Measurements from ENCODE around the gene MYO15B. TPM values are rescaled to one million over a fixed set of nuclear protein-coding genes. Genes with fewer than 3 reads are reported as not detected.

Gene MYO15B
- total and polyA plus RNA-seq, 2 of the 13 experiments (the other 11 are each of a cell fraction or from before 2014, with no cell fraction given): 2.8 to 8.1 TPM

DNA sequence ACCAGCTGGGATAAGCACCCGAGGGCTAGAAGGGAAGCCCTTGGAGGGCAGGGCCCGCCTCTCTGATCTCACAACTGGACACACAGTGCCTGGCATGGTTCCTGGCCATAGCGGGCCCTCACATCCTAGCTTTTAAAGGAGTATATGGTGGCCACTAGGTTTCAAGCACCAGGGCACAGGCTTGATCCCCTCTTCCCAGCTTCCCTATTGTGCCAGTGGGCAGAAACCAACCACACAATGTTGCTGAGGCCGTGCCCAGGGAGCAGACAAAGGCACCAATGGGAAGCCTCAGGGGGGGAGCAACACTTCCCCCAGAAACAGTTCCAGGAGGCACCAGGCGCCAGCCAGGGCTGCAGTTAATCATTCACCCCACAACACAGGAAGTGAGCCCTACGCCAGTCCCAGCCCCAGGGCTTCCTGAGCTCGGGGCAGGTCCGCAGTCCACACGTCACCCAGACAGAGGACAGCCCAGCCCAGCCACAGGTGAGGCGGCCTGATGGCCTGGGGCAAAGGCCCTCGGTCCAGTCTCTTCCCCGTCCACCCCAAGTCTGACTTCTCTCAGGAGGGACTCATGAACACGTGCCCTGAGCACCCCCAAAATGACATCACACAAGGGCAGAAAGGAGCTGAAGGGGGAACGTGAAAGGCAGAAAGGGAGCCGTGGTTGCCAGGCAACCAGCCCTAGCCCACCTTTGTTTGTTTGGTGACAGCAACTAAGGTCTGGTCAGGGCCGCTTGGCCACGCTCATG, 58.5 kb downstream of the MYO15B start (continued):
- TF ChIP-seq, protein P1, sequence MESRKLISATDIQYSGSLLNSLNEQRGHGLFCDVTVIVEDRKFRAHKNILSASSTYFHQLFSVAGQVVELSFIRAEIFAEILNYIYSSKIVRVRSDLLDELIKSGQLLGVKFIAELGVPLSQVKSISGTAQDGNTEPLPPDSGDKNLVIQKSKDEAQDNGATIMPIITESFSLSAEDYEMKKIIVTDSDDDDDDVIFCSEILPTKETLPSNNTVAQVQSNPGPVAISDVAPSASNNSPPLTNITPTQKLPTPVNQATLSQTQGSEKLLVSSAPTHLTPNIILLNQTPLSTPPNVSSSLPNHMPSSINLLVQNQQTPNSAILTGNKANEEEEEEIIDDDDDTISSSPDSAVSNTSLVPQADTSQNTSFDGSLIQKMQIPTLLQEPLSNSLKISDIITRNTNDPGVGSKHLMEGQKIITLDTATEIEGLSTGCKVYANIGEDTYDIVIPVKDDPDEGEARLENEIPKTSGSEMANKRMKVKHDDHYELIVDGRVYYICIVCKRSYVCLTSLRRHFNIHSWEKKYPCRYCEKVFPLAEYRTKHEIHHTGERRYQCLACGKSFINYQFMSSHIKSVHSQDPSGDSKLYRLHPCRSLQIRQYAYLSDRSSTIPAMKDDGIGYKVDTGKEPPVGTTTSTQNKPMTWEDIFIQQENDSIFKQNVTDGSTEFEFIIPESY (CRISPR knock-in tag; IDR thresholded peaks at IDR 0.05): peak; percentile 0; the same call in 1 of the 2 replicates
- TF ChIP-seq KDM5B (CRISPR knock-in tag; IDR thresholded peaks at IDR 0.05; ENCODE audit: borderline replicate concordance) (peak; percentile 88), ZFYVE20 (CRISPR knock-in tag; IDR thresholded peaks at IDR 0.05; ENCODE audit: borderline replicate concordance, low read depth) (no peak), ZNF263 (CRISPR knock-in tag; IDR thresholded peaks at IDR 0.05) (no peak), PRPF4 (IDR thresholded peaks at IDR 0.05; ENCODE audit: low read depth, low read length, poor library complexity, severe bottlenecking) (no peak), ZFP62 (CRISPR knock-in tag; IDR thresholded peaks at IDR 0.05) (no peak), NFIC (IDR thresholded peaks at IDR 0.05; ENCODE audit: low read length) (no peak), ZNF589 (CRISPR knock-in tag; conservative IDR thresholded peaks at IDR 0.05) (no peak), JDP2 (CRISPR knock-in tag; IDR thresholded peaks at IDR 0.05; ENCODE audit: borderline replicate concordance) (no peak), SAP130 (CRISPR knock-in tag; IDR thresholded peaks at IDR 0.05; ENCODE audit: low read depth) (peak; percentile 98), KLF13 (CRISPR knock-in tag; IDR thresholded peaks at IDR 0.05) (0 out of 2 replicates have a peak, but pooled peaks have one; percentile 79), ZNF331 (CRISPR knock-in tag; IDR thresholded peaks at IDR 0.05) (peak; percentile 39; the same call in 1 of the 2 replicates), ZNF501 (CRISPR knock-in tag; IDR thresholded peaks at IDR 0.05) (peak; percentile 59), KMT2B (CRISPR knock-in tag; IDR thresholded peaks at IDR 0.05) (peak; percentile 55; the same call in 1 of the 2 replicates), NFKBIZ (CRISPR knock-in tag; IDR thresholded peaks at IDR 0.05) (no peak), SALL2 (CRISPR knock-in tag; IDR thresholded peaks at IDR 0.05) (peak; percentile 88), ZSCAN31 (CRISPR knock-in tag; IDR thresholded peaks at IDR 0.05; ENCODE audit: low read depth) (peak; percentile 73), ZFP36L1 (CRISPR knock-in tag; IDR thresholded peaks at IDR 0.05) (no peak), ETV5 (CRISPR knock-in tag; IDR thresholded peaks at IDR 0.05; ENCODE audit: borderline replicate concordance) (peak; percentile 83; the same call in 1 of the 2 replicates)
- TF ChIP-seq, protein P2, sequence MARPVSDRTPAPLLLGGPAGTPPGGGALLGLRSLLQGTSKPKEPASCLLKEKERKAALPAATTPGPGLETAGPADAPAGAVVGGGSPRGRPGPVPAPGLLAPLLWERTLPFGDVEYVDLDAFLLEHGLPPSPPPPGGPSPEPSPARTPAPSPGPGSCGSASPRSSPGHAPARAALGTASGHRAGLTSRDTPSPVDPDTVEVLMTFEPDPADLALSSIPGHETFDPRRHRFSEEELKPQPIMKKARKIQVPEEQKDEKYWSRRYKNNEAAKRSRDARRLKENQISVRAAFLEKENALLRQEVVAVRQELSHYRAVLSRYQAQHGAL (CRISPR knock-in tag; IDR thresholded peaks at IDR 0.05; ENCODE audit: not compliant biosample characterization): peak; percentile 27
- TF ChIP-seq, protein P3, sequence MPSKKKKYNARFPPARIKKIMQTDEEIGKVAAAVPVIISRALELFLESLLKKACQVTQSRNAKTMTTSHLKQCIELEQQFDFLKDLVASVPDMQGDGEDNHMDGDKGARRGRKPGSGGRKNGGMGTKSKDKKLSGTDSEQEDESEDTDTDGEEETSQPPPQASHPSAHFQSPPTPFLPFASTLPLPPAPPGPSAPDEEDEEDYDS (CRISPR knock-in tag; IDR thresholded peaks at IDR 0.05): peak; percentile 84
- TF ChIP-seq, protein P4, sequence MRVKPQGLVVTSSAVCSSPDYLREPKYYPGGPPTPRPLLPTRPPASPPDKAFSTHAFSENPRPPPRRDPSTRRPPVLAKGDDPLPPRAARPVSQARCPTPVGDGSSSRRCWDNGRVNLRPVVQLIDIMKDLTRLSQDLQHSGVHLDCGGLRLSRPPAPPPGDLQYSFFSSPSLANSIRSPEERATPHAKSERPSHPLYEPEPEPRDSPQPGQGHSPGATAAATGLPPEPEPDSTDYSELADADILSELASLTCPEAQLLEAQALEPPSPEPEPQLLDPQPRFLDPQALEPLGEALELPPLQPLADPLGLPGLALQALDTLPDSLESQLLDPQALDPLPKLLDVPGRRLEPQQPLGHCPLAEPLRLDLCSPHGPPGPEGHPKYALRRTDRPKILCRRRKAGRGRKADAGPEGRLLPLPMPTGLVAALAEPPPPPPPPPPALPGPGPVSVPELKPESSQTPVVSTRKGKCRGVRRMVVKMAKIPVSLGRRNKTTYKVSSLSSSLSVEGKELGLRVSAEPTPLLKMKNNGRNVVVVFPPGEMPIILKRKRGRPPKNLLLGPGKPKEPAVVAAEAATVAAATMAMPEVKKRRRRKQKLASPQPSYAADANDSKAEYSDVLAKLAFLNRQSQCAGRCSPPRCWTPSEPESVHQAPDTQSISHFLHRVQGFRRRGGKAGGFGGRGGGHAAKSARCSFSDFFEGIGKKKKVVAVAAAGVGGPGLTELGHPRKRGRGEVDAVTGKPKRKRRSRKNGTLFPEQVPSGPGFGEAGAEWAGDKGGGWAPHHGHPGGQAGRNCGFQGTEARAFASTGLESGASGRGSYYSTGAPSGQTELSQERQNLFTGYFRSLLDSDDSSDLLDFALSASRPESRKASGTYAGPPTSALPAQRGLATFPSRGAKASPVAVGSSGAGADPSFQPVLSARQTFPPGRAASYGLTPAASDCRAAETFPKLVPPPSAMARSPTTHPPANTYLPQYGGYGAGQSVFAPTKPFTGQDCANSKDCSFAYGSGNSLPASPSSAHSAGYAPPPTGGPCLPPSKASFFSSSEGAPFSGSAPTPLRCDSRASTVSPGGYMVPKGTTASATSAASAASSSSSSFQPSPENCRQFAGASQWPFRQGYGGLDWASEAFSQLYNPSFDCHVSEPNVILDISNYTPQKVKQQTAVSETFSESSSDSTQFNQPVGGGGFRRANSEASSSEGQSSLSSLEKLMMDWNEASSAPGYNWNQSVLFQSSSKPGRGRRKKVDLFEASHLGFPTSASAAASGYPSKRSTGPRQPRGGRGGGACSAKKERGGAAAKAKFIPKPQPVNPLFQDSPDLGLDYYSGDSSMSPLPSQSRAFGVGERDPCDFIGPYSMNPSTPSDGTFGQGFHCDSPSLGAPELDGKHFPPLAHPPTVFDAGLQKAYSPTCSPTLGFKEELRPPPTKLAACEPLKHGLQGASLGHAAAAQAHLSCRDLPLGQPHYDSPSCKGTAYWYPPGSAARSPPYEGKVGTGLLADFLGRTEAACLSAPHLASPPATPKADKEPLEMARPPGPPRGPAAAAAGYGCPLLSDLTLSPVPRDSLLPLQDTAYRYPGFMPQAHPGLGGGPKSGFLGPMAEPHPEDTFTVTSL (CRISPR knock-in tag; IDR thresholded peaks at IDR 0.05; ENCODE audit: borderline replicate concordance): peak; percentile 55; the same call in 1 of the 2 replicates

Measured in HepG2 (cell line).